GM11168 (cell line): ENCODE results near the gene CAPRIN1.

Experiments
- in situ Hi-C: fragments of 300-500 bp; cut with MboI; formaldehyde crosslinking; loops from one replicate; pipeline ENCODE4 v1.12.0; 2022; ENCODE audit warnings: low sequenced_read_pairs; ENCODE audit not compliant: unreplicated experiment

The CAPRIN1 gene

DNA sequence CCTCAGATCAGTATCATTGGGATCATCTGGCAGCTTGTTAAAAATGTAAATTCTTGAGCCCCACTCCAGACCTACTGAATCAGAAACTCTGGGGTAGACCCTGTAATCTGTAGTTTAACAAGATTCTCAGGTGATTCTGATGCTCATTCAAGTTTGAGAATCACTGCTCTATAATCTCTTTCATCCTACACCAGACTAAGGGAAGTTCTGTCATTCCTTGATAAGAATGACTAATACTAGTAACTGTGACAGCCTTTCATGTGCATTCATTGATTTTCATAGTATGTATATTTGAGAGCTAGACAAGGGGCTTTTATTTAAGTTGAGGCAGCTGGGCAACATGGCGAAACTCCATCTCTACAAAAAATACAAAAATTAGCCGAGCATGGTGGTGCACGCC, 83.9 kb downstream of the CAPRIN1 start:
- in situ Hi-C loops, result no loop called here

DNA sequence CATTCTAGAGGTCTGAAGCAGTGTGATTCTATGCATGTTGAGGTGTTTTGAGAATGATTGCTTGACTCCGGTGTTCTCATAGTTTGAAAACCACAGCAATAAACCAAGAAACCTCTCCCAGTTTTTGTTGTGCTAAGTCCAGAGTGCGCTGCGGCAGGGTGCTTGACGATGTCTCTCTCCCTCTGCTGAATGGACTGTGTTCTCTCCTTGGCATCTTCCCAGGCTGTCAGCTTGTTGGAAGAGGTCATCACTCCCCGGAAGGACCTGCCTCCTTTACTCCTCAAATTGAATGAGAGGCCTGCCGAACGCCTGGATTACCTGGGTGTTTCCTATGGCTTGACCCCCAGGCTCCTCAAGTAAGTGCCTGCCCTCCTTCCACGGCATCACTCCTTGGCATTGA, 84.9 kb downstream of the CAPRIN1 start:
- in situ Hi-C loops, result no loop called here

DNA sequence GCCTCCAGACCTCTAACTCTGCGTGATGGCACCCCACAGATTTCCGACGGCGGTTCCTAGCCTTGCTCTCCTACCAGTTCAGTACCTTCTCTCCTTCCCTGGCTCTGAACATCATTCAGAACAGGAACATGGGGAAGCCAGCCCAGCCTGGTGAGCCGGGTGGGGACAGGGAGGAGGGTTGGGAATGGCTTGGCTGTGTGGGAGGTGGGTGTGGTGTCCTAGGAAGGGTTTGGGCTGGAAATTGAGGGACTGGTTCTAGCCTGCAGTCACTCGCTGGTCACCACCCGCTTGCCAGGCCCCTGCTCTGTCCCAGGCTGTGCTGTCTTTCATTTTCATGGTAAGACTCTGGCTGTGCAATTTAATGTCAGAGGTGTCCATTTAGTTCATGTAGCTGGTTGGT, 87.8 kb downstream of the CAPRIN1 start:
- in situ Hi-C loops, result no loop called here

DNA sequence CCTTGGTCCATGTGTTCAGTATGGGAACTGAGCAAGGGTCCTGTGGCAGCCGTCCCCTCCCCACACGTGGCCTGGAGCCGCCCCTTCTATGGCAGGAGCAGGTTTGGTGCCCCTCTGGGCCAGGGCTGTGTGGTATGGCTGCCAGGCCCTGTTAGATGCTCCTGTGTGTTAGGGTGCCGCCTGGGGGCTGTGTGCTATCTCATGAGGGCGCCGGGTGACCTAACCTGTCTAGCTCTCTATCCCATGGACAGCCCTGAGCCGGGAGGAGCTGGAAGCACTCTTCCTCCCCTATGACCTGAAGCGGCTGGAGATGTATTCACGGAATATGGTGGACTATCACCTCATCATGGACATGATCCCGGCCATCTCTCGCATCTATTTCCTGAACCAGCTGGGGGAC, 88.6 kb downstream of the CAPRIN1 start:
- in situ Hi-C loops, result no loop called here

DNA sequence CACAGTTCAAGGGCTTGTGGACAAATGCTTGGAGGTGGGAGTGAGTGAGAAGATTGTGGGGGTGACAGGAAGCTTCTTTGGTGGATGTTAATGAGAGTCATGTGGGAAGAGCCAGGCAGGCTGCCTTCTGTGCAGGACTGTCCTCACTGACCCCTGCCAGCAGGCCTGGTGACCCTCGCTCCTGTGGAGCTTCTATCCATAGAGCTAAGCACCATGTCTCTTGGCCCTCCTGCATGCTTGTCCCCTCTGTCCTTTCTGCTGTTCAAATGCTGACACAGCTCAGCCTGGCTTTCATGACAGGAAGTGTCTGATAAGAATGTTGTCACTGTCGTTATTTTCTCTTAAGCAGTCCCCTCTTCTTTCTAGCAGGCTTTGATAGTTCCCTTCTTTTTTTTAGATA, 91.5 kb downstream of the CAPRIN1 start:
- in situ Hi-C loops, result no loop called here

DNA sequence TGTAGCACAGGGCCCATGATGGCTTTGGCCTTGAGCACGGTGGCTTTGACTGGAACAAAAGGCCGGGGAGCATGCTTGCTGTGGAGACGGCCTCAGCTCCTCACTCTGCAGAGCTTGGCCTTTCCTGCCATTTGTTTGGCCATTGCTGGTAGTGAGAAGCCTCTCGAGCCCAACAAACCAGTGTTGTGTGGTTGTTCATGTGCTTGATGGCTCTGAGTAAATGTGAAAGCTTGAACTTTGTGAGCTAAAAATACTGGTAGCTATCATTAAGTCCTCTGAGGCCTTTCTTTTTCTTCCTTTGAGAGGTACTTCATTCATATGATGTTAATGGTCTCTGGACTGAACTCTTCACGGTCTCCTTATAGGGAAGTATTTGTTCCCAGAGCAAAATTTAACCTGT, 93.5 kb downstream of the CAPRIN1 start:
- in situ Hi-C loops, result no loop called here

DNA sequence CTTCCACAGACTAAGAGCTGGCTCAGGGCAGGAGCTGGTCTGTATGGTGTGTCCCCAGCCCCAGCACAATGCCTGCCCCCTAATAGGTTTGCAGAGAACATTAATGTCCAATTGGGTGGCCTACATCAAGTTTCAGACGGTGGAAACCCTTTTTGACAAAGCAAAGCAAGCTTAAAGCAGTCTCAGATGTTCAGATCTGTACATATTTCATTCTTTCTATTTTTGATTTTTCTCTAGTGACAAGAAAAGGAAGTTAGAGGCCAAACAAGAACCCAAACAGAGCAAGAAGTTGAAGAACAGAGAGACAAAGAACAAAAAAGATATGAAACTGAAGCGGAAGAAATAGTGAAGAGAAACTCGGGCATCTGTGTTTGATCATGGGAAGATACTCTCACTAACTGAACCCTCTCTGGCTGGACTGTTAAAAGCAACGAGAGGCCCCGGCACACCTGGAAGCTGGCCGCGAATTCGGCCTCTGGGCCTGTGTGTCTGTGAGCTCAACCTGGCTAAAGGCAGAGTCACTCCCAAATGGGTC, 94.4 kb downstream of the CAPRIN1 start:
- in situ Hi-C loops, result no loop called here

DNA sequence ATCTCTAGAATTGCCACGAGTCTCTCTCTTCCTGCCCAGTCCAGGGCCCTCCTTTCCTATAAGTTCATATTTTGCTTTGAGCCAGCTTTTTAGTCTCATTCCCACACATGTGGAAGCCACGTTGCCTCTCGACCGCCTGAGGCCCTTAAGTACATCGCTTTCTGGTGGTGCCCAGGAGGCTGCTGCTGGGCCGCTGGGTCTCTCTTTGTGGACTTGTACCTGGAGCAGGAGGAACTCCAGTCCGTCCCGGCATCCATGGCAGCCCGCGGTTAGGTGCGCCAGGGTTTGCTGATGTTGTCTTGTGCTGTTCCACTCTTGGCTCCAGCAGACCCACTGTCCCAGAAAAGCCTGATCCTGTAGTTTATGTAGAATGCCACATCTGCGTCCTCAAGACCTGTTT, 94.9 kb downstream of the CAPRIN1 start:
- in situ Hi-C loops, result no loop called here

DNA sequence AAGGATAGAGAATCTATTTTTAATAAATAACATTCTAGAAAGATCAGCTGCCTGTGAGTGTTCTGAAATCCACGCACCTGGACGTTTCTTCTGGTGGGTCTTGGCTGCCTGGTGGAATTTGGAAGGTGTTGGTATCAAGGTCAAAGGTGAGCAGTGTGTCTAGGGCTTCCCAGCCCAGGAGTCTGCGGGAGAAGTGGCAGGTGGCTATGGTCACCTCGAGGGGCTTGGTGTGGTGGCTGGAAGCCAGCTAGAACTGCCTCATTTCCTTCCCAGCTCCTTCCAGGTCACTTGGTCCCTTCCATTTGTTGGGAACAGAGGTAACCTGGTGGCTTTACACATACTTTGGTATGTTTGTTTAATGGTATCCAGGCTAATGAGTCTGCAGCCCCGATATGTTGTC, 95.3 kb downstream of the CAPRIN1 start:
- in situ Hi-C loops, result no loop called here

DNA sequence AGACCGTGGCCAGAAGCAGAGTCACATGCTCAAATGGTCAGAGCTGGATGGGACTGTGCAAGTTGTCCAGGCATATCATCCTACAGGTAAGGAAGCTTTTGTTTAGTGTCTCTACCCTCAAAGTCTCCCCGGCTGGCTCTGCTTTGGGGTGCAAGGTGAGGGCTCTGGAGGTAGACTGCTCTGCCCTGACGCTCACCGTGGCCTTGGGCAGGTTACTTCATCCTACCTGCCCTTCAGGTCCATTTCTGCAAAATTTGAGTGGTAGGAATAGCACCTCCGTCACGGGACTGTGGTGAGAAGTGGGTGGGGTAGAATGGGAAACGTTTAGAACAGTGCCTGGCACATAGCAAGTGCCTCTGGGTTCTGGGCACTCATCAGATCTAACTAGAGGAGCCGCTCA, 96.0 kb downstream of the CAPRIN1 start:
- in situ Hi-C loops, result no loop called here

DNA sequence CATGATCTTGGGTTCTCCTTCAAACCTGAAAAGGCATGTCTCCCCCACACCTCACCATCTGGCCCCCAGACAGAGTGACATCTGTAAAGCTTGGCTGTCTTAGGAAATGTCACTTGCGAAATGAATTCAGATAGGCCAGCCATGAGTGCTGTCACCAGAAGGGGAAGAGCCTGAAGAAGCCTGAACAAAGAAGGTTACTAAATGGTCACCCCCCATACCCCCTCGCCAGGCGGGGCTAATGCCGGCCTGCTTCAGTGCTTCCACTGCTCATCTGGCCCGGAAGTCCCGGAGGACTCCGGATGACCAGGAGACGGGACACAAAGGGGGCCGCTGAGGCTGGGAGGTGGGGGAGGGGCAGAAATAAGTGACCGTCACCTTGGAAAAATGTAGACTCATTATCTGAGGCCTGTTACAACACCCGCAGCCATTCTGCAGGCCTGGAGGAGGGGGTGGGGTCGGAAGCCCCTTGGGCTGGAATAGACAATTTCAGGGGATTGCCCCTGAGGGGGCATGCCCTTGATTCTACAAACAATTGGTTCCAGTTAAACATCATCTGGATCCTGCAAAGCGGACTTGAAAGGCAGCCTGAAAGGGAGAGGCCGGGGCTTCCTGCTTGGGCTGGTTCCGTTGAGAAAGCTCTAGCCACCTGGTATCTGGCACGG, 97.1 kb downstream of the CAPRIN1 start:
- in situ Hi-C loops, result no loop called here

DNA sequence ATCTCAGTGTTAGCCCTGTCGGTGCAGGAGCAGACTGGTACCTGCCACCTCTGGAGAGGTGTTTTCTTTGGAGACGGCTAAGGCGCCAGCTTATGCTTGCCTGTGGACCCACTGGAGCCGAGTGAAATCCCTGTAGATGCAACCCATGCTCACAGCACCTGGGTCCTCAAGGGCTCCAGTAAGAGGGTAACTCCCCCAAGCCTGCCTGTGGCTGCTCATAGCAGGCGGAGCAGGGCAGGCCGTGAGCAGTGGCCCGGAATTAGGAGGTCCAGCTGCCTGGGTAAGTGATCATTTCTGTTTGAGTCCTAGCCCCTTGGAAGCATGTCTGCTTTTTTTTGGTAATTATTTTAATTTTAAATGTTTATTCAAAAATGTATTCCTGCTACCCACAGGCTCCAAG, 97.7 kb downstream of the CAPRIN1 start:
- in situ Hi-C loops, result no loop called here

DNA sequence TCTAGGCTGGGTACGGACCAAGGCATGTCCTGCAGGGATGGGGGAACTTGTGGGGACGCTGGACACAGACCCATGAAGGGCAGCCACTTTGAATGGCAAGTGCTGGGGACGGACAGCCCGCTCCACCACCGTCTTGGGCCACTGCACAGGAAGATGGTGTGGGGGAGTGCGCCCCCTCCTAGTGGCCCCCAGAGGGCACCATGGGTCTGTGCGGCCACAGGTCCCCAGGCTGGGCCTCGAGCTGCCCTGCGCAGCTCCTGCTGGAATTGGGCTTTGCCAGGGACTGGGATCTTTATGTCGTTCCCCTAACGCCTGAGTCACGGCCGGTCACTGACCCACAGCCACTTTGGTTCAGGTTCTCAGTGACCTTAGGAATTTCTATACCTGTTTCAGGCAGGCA, 98.3 kb downstream of the CAPRIN1 start:
- in situ Hi-C loops, result loop anchor here (25.0 kb wide), 1 partner anchor 338 kb away; no protein-coding TSS in a partner anchor

DNA sequence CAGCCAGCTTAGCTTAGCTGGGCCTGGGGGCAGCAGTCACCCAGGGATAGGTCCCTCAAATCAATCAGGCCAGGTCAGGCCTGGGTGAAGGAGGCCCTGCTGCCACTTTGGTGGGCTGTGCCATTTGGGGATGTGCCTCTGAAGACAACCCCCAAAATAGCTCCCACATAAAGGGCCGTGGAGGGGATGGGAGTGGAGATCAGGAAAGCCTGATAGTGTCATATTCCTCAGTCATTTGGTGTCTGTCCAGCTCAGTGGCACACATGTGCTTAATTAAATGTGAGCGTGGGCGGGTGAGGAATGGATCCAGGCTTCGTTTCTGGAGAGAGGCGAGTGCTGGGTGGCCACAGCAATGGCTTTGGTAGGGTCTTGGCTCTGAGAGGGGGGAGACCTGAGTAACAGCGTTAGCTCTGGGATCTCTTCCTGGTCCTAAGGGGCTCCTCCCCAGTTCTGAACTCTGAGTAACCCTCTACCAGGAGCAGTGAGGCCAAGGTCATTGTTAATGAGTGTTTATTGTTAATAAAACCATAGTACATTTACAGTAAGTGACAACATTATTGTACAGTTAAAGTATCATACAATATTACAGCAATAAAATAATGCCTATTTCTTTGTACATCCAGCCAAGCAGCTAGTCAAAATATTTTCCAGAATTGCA, 99.1 kb downstream of the CAPRIN1 start:
- in situ Hi-C loops, result loop anchor here (25.0 kb wide), 1 partner anchor 337 kb away; no protein-coding TSS in a partner anchor
